Measurements from ENCODE around the gene SREBF2.

DNA sequence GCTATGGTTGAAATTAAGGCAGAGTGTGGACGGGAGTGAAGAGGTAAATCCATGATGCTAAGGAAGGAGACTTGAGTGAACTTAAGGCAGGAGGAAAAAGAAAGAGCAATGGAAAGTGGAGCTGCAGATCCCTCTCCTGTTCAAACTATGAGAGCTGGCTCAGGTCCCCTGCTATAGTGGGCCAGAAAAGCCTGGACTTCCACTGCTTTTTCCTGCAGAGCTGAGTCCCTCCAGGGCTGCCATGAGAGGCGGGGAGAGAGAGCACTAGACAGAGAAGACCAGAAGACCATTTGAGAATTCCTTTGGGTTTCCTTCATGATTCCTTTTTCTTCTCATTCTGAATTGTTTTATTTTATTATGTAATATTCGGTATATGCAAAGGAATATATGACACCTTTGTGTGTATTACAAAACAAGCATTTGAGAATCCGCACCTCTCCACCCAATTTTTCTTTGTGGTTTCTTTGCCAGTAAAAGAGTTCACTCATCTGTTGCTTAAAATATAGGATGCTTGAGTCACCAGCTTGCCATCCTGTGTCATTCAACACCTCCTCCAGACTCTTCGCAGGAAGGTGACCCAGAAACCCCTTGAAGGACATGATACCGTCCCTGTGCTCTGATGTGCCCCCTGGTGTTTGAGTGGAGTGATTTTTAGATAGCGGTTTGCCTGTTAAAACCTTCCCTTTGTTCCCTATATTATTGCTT is 24.4 kb downstream of the SREBF2 start:
- TF ChIP-seq, protein P1, sequence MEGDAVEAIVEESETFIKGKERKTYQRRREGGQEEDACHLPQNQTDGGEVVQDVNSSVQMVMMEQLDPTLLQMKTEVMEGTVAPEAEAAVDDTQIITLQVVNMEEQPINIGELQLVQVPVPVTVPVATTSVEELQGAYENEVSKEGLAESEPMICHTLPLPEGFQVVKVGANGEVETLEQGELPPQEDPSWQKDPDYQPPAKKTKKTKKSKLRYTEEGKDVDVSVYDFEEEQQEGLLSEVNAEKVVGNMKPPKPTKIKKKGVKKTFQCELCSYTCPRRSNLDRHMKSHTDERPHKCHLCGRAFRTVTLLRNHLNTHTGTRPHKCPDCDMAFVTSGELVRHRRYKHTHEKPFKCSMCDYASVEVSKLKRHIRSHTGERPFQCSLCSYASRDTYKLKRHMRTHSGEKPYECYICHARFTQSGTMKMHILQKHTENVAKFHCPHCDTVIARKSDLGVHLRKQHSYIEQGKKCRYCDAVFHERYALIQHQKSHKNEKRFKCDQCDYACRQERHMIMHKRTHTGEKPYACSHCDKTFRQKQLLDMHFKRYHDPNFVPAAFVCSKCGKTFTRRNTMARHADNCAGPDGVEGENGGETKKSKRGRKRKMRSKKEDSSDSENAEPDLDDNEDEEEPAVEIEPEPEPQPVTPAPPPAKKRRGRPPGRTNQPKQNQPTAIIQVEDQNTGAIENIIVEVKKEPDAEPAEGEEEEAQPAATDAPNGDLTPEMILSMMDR (conservative IDR thresholded peaks at IDR 0.05; ENCODE audit: low read depth, low read length): peak; percentile 77
- TF ChIP-seq EZH2 (IDR thresholded peaks at IDR 0.05; ENCODE audit: low read length, unreplicated experiment) (no peak), EZH2phosphoT487 (IDR thresholded peaks at IDR 0.05; ENCODE audit: borderline replicate concordance, low read length) (no peak)

Measured in PC-3 (cell line).